HG02642 (cell line): Measurements from ENCODE around the gene REXO1.
"Not testable (repeated sequence)": the region's sequence is repeated elsewhere in the genome, so short reads cannot be mapped to it uniquely, and the experiment has no call there.

Source experiments
- ATAC-seq: cut with Tn5 transposase; IDR thresholded peaks from one replicate; pipeline ENCODE4 v1.9.1; 2021; ENCODE audit warnings: mild to moderate bottlenecking; ENCODE audit not compliant: unreplicated experiment, poor library complexity

The REXO1 gene

DNA sequence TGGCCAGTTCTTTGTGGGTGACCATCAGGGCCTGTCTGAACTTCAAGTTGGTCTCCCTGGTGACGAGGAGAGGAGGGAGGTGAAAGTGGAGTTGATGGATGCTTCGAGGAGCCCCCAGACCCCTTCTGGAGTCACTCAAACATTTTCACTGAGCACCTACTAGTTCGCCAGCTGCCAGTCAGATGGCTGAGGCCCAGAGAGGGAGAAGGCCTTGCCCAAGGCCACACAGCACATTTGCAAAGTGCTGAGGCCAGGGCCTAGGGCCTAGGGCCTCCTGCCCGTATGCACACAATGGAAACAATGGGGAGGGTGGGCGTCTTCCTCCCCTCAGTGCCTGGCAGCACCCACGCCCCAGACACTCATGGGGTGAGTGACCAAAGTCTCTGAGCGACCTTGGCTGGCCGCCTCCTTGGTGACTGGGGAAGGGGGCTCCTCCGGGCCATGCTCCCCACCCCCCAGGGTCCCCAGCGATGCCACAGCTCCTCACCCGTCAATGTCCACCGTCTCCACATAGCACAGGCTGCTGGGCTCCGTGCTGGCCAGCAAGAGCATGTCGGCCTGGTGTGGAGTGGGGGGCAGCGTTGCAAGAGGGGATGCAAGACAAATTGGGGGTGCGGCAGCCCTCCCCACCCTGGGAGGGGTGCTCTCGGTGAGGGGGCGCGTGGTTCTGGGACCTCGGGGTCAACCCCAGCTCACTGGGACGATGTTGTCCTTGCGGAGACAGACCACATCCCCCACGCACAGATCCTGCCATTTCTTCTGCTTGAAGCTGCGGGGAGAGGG is 42.7 kb downstream of the REXO1 start:
- ATAC-seq: no peak

DNA sequence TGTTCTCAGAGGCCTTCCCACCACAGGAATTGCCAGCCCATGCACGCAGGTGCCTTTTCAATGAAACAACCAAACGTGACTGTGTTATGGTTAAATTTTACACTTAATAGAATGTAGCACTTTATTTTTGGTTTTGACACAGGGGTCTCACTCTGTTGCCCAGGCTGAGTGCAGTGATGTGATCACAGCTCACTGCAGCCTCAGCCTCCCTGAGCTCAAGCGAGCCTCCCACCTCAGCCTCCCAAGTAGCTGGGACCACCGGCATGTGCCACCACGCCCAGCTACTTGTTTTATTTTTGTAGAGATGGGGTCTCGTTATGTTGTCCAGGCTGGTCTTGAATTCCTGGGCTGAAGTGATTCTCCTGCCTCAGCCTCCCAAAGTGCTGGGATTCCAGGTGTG is 43.4 kb downstream of the REXO1 start:
- ATAC-seq: no peak

DNA sequence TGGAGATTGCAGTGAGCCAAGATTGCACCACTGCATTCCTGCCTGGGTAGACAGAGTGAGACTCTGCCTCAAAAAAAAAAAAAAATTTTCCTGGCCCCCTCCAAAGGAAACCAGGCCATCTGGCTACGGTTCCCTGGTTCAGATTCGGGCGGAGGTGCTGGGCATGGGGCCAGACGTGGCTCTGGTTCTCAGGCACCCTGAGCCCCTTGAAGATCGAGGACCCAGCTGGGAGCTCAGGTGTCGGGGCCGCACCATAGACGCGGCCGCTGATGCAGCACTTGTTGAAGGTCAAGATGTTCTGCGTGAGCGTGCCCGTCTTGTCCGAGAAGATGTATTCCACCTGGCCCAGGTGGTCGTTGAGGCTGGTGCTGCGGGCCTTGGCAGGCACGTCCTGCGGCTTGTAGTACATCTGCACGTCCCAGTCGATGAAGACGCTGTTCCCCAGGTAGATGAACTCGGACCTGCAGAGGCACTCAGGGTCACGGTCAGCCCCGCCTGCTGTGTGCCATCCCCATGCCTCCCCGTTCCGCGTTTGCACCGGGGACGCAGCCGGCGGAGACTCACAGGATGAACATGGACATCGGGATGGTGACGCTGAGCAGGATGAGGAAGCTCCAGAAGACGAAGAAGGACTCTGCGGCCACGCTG is 48.5 kb downstream of the REXO1 start:
- no peak for ATAC-seq

DNA sequence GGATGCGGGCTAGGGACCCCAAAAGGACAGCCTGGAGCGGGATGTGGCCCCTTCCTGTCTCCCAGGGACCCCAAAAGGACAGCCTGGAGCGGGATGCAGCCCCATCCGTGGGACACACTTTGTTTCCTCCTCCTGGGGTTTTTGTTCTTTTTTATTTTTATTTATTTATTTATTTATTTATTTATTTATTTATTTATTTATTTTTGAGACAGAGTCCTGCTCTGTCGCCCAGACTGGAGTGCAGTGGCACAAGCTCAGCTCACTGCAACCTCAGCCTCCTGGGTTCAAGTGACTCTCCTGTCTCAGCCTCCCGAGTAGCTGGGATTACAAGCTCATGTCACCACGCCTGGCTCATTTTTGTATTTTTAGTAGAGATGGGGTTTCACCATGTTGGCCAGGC is 51.0 kb downstream of the REXO1 start:
- not testable (repeated sequence) for ATAC-seq

DNA sequence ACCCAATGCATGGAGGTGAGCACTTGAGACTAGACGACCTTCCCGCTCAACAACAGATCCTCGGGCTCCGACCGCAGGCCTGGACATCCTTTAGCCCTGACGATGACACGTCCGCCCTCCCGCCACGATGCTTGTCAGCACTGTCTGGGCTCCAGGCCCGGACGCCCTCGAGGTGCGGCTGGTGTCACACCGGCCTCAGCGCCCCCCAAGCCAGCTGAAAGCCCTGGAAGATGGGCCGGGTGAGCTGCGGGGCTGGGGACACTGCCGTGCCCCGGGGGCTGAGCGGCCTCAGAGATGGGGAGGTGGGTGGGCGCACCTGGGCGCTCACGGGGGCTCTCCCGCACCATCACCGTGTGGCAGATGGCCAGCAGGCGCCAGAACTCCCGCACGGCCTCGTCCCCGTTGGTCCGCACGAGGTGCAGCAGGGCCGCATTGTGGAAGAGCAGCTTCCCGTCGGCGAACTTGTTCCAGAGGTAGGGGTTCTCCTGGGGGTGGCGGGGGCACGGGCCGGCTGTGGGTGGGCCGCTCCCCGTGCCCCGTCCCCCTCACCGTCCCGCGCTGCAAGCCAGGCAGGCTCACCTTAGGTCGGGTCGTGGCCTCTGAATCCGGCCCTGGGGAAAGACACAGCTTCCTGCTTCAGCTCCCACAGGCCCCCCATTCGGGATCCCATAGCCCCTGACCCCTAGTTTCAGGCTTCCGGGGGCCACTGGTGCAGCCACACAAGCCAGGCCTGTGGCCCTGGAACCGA is 51.7 kb downstream of the REXO1 start:
- ATAC-seq: no peak

DNA sequence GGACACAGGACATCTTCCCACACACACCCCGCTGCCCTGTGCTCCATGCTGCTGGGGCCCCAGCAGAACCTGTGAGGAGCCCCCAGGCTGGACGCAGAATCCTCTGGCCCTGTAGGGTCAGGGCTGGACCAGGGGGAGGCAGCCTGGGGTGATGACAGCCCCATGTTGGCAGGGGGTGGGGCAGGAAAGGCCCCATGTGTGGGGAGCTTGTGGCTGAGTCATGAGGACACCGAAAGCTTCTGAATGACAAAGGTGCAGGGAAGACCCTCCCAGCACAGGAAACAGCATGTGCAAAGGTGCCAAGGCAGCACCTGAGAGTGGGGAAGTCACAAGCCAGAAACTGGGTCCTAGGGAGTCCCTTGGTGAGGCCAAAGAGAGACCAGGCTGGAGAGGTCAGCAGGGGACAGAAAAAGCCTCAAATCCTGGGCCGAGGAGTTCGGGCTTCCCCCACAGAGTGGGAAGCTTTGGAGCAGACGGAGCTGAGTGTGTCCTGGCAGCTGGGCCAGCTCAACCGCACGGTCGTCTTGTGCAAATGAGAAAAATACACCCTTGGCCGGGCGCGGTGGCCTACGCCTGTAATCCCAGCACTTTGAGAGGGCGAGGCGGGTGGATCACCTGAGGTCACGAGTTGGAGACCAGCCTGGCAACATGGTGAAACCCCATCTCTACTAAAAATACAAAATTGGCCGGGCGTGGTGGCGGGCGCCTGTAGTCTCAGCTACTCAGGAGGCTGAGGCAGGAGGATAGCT is 53.7 kb downstream of the REXO1 start:
- no peak for ATAC-seq

DNA sequence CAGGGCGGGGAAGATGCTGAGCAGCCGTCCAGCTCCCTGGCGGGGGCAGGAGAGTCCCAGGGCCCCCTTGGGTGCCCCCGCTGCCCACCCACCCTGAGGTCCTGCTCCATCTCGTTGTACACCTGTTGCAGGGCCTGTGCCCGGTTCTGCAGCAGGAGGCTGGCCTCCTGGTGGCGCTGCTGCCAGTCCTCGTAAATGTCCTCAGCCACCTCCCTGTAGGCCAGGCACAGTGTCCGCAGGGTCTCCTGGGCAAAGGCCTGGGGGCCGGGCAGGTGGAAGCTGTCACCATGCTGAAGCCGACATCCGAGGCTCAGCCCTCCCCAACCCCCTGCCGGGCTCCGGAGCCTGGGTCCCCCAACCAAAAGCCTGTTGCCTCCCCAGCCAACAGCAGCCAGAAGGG is 56.4 kb downstream of the REXO1 start:
- ATAC-seq: no peak

DNA sequence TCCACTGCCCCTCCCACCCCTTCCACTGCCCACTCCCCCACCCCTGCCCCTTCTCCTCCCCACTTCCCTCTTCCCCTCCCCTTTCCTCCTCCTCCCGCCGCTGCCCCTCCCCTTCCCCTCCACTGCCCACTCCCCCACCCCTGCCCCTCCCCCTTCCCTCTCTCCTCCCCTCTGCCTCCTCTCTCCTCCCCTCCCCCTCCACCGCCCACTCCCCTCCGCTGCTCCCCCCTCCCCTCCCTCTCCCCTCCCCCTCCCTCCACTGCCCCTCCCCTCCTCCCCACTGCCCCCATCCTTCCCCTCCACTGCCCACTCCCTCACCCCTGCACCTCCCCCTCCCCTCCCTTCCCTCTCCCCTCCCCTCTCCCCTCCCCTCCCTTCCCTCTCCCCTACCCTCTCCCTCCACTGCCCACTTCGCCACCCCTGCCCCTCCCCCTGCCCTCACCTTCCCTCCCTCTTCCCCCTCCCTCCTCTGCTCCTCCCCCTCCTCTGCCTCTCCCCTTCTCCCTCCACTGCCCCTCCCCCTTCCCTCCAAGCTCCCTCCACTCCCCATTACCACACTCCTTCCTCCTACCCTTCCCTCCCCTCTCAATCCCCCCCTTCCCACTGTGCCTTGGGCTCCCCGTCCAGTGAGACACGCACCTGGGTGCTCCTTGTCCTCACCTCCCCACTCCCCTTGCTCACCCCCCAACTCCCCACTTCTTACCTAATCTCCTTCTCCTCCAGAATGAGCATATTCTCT is 58.1 kb downstream of the REXO1 start:
- ATAC-seq: no peak

DNA sequence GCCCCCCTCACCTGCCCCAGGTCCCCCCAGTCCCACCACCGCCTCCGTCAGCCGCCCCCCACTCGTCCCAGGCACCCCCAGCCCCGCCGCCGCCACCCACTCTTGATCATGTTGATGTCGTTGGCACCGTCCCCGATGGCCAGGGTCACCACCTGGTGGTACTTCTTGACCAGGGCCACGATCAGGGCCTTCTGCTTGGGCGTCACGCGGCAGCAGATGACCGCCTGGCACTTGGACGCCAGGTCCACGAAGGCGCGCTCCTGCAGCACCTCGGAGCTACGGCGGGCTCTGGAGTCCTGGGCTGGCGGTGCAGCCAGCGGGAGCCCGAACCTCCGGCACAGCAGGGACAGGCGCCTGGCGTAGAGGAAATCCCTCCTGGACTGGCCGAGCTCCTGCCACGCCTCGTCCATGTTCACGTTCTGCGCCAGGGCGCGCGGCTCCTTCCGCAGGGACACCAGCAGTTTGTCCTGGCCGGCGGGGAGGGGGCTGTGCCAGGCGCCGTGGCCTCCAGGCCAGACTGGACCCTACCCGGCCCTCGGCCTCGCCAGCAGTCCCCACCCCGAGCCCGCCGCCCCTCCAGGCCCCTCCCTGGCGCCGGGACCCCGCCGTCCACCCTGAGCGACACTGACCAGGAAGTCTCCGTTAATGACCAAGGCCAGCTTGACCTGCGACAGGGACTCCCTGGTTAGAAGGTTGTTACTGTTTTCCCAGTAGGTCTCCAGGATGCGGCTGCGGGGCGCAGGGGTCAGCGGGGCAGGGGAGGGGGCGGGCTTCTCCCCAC is 58.8 kb downstream of the REXO1 start:
- ATAC-seq: no peak

DNA sequence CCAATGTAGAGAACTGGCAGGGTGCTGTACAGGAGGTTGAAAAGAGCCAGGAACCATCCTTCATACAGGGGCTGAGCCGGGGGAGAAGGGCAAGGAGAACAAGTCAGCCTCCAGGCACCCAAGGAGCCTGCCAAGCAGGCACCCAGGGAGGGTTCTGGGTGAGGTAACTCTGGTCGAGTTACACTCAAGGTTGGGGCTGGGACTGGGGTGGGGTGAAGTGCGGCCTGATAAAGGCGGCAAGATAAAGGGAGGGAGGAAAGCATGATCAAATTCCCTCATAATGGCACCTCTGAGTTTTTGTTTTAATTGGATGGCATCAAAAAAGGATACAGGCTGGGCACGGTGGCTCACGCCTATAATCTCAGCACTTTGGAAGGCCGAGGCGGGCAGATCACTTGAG is 61.2 kb downstream of the REXO1 start:
- no peak for ATAC-seq

DNA sequence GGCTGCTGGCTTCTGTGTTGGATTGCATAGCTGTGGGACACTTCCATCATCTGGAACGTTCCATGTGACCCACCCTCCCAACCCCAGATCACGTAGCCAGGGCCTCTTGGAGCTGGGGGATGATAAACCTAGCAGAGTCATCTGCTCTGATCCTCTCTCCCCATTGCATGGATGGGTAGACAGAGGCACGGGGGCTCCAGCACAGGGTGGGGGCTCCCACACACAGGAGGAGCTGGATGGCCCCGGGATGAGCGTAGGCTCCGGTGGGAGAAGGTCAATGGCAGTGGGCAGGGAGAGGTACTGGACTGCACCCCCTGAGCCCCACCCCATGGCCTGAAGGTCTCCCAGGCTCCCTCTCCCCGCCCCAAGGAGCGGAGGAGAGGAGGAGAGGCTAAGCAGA is 61.6 kb downstream of the REXO1 start:
- no peak for ATAC-seq

DNA sequence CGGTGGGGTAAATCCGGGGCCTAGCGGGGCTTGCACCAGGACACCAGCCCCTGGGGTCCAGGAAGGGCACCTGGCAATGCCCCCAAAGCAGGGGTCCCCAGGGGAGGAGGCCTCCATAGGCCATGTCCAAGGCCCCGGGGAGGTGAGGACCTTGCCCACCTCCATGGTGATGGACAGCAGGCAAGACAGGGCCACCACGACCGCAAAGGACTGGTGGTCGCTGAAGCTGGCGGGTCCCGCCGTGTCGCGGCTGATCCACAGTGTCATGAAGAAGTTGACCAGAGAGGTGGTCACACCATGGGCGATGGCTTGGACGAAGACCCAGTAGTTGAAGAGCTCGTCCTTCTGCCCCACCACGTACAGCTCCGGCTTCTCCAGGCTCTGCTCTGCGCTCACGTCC is 63.0 kb downstream of the REXO1 start:
- ATAC-seq: no peak

DNA sequence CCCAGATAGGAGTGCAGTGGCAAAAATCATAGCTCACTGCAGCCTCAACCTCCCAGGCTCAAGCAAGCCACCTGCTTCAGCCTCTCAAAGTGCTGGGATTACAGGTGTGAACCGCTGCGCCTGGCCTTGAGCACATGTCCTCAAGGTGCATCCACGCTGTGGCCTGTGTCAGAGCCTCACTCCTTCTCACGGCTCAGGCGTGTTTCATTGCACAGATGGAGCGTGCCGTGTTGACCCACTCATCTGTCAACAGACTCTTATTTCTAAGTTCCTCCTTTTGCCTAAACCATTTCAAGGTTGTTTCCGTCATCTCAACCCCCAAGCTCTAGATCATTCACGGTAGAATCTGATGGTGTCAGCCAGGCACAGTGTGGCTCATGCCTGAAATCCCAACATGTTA is 64.4 kb downstream of the REXO1 start:
- ATAC-seq: no peak

DNA sequence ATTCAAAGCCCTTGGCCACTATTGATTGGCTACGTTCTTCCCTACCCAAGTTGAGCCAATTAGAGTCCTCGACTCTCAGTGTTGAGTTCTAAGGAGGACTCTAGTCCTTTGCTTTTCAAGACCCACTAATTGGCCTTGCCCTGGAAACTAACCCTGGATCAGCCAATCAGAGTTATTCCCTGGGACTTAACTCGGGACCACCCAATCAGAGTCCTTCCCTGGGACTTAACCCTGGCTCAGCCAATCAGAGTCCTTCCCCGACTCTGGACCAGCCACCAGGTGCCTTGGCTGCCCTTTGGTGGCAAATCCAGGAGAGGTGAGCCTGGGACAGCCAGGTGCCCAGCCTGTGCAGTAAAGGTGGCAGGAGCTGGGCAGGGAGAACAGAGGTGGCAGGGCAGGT is 64.9 kb downstream of the REXO1 start:
- ATAC-seq: no peak

DNA sequence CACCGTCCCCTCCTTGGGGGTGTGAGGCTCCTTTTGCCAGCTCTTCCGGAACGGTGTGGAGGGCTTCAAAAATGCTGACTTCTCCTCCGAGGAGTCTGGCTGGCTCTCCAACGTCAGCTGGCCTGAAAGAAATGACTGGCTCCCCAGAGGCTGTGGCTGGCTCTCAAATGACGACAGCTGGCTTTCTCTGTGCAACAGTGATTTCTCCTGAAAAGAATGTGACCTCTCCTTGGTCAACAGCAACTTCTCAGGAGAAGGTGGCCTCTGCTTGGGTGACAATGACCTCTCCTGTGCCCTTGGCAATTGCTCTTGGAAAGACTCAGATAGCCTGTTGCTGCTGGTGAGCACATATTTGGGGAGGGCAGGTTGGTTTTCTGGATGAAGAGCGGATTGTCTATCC is 65.8 kb downstream of the REXO1 start:
- ATAC-seq: no peak

DNA sequence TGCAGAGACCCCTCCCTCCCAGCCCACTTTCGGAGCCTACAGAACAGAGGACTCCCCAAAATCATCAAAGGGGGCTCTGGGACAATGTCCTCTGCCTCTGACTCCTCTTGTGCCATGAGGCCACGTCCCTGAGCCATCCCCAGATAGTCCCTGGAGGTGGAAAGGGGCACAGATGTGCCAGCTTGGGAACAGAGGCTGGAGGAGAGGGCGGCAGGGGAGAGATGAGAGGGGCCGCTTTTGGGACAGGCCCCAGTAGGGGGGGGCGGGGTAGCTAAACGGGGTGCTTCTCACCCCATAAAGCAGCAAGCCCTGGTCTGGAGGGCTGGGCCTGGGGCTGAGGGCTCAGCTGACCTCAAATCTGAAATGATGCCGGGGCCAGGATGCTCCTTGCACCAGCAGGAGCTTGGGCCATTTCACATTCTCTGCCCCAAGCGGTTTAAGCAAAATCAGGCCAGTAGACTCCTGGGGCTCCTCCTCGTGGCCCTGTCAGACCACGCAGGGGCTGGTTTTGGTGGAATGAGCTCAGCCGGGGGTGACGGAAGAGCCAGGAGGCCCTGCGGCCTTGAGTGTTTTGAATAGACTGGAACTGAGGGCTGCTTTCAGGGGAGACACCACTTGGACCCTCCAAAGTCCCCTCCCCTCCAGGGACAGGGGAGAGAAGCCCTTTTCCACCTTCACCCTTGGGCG is 67.9 kb downstream of the REXO1 start:
- ATAC-seq: no peak

DNA sequence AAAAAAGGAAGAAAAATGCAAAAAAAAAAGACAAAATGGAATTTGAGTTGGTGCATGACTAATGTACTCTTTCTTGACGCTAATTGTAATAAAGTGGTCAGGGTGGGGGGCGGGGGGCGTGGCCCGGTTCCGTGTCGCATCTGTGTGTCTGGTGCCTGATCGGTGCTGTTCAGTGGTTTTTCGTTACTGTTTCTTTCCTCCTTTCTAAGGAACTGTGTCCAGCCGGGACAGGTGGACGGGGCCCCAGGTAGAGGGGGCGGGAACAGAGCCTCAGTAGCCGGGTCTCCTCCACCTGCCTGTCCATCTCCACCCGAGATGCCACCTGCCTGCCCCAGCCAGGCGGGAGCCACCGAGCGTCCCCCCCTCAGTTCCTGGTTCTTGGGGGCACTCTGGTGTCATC is 68.7 kb downstream of the REXO1 start:
- ATAC-seq: no peak

DNA sequence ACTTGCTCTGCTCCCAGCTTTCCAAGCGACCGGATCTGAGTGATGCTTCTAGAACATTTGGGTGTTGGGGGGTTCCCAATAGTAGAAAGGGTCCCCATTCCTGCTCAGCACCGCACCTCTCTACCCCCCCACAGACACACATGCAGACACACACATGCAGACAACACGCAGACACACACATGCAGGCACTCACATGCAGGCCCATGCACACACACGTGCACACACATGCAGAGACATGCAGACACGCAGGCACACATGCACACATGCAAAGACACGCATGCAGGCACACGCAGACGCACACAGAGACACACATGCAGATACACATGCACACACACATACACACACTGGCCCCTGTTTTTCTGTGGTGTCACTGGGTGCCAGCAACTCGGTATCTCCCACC is 71.1 kb downstream of the REXO1 start:
- no peak for ATAC-seq

DNA sequence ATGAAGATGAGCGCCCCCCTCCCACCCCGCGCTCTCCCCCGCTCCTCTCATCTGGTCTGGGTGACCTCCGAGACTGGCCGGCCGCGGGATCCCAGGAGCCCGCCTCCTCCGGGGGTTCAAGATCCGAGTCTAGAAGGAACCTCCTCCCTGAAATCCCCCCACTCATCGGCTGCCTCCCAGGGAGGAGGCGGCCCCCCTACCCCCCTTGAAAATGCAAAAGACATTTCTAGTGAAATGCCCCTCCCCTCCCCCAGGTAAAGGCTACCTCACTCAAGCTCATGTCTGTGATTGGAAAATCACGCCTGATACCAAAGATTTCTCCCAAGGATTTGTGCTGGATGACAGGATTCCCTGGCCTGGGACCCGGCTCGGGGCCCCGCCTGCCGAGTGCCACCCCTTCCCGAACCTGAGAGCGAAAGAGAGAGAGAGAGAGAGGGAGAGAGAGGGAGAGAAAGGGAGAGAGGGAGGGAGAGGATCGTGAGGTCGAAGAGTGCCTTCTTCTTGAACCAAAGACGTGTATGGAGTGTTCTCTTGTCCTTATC is 71.6 kb downstream of the REXO1 start:
- no peak for ATAC-seq
